K562 (cell line): ENCODE data around the gene CLP1. TPM values are rescaled to one million over a fixed set of nuclear protein-coding genes. Genes with fewer than 3 reads are reported as not detected.

Experiments used
- ATAC-seq: fragments of 200-7000 bp; cut with Tn5 transposase; 3 replicates; pipeline ENCODE4 v1.9.1; 2020; ENCODE audit warnings: moderate library complexity
- BruUV-seq: library from RNA; stranded (reverse); fragments of 400-500 nt; replicated peaks from 2 replicates; lab custom pipeline; 2021; lab: Mats Ljungman, UMichigan
- CTCF ChIA-PET: fragments of 300-600 bp; formaldehyde crosslinking; extraction: SDS; loops from one replicate; lab custom pipeline; 2021; ENCODE audit warnings: low intra/inter-chr PET ratio; lab: Yijun Ruan, JAX
- POLR2A ChIA-PET: fragments of 300-600, 350-650 bp; sonication (Branson Sonifier 250); formaldehyde crosslinking; extraction: SDS; loops from one replicate; lab custom pipeline; 2021; ENCODE audit warnings: antibody characterized with exemption, inconsistent platforms; lab: Yijun Ruan, JAX
- DNase-seq, 4 experiments: peaks; one replicate each; pipeline versions ENCODE4 v3.0.0 to v3.0.0-alpha.2; 2011 to 2018; ENCODE audit warnings: low spot score in 3 of 4, mixed read lengths in 3 of 4; ENCODE audit errors: extremely low read depth in 1 of 4
- FAIRE-seq: peaks from 2 replicates; lab custom pipeline; 2011; peaks lifted over from hg19 to GRCh38; lab: Jason Lieb, UNC
- H2AFZ ChIP-seq: 2 replicates; pipeline ENCODE4 v1.6.0; 2011; ENCODE audit warnings: low read depth, low read length, control low read depth, inconsistent platforms
- H3K27ac ChIP-seq: fragments of 200-600 bp; 3 replicates; pipeline ENCODE4 v1.8.0; 2011; ENCODE audit warnings: low read depth, mild to moderate bottlenecking, control low read depth, inconsistent platforms, low read length, moderate library complexity, mixed read lengths; ENCODE audit errors: extremely low read depth
- H3K27me3 ChIP-seq, 2 experiments: fragments of 300-600 bp in 1 of 2; 2 replicates in 1 of 2; 3 replicates in 1 of 2; pipeline versions ENCODE4 v1.6.0 to v1.8.0; 2011; ENCODE audit warnings: inconsistent platforms in 2 of 2, low read length in 2 of 2, mild to moderate bottlenecking in 1 of 2, mixed read lengths in 1 of 2, moderate library complexity in 1 of 2; ENCODE audit not compliant: control insufficient read depth in 2 of 2, insufficient read depth in 2 of 2
- H3K36me3 ChIP-seq: fragments of 300-600 bp; 3 replicates; pipeline ENCODE4 v1.8.0; 2011; ENCODE audit warnings: mild to moderate bottlenecking, low read length, inconsistent platforms; ENCODE audit not compliant: control insufficient read depth, insufficient read depth
- H3K4me1 ChIP-seq, 2 experiments: fragments of 200-600 bp in 1 of 2; replicated peaks in 1 of 2; 2 replicates in 1 of 2; 3 replicates in 1 of 2; pipeline versions ENCODE4 v1.5.1 to v1.8.0; 2011; ENCODE audit warnings: inconsistent platforms in 2 of 2, low read length in 2 of 2, mild to moderate bottlenecking in 1 of 2, mixed read lengths in 1 of 2, moderate library complexity in 1 of 2; ENCODE audit not compliant: control insufficient read depth in 2 of 2, insufficient read depth in 2 of 2
- H3K4me2 ChIP-seq: 2 replicates; pipeline ENCODE4 v1.6.1; 2011; ENCODE audit warnings: low read length, control low read depth, inconsistent platforms, mixed read lengths; ENCODE audit not compliant: insufficient read depth
- H3K4me3 ChIP-seq: fragments of 200-600 bp; sonication (generic), shearing (Covaris generic); 2 replicates; pipeline ENCODE4 v1.5.1; 2016; ENCODE audit warnings: control low read depth, inconsistent platforms
- H3K79me2 ChIP-seq: fragments of 200-600 bp; 3 replicates; pipeline ENCODE4 v1.8.0; 2011; ENCODE audit warnings: low read length, inconsistent platforms; ENCODE audit not compliant: control insufficient read depth, insufficient read depth
- H3K9ac ChIP-seq, 2 experiments: 2 replicates each; pipeline versions ENCODE4 v1.6.0 to v1.6.1; 2011; ENCODE audit warnings: low read depth in 2 of 2, low read length in 2 of 2, control low read depth in 1 of 2, inconsistent platforms in 1 of 2, mild to moderate bottlenecking in 1 of 2, mixed read lengths in 1 of 2; ENCODE audit not compliant: insufficient read depth in 1 of 2
- H3K9me1 ChIP-seq: one replicate; pipeline ENCODE4 v1.6.0; 2011; ENCODE audit warnings: inconsistent platforms, mild to moderate bottlenecking, low read length, moderate library complexity; ENCODE audit not compliant: control insufficient read depth, insufficient read depth
- H3K9me3 ChIP-seq: replicated peaks from 2 replicates; pipeline ENCODE4 v1.5.1; 2011; ENCODE audit warnings: low read depth, low read length, inconsistent platforms; ENCODE audit not compliant: control insufficient read depth, insufficient read depth
- H4K20me1 ChIP-seq: replicated peaks from 2 replicates; pipeline ENCODE4 v1.6.1; 2011; ENCODE audit warnings: low read length, inconsistent platforms, mixed read lengths; ENCODE audit not compliant: control insufficient read depth, insufficient read depth
- AFF4 ChIP-seq: sonication (generic); formaldehyde crosslinking; IDR thresholded peaks from 2 replicates; pipeline ENCODE4 v1.8.0; 2023; ENCODE audit warnings: mild to moderate bottlenecking, missing genetic modification reagents
- ATF4 ChIP-seq: fragments of 450-650 bp; formaldehyde crosslinking; IDR thresholded peaks from 2 replicates; pipeline ENCODE4 v1.4.0; 2022; ENCODE audit warnings: mild to moderate bottlenecking, moderate library complexity
- BHLHE40 ChIP-seq: IDR thresholded peaks from 2 replicates; pipeline ENCODE4 v1.6.1; 2011; ENCODE audit warnings: low read length, improper control_type of control experiment
- CAMTA2 ChIP-seq: fragments of 250-450 bp; sonication (Bioruptor Pico); conservative IDR thresholded peaks from 2 replicates; pipeline ENCODE4 v1.5.1; 2022
- CUX1 ChIP-seq: fragments of 200-800 bp; sonication (Bioruptor generic); IDR thresholded peaks from 2 replicates; pipeline ENCODE4 v1.6.1; 2016; ENCODE audit warnings: missing genetic modification characterization, missing compliant biosample characterization
- GTF2F1 ChIP-seq: IDR thresholded peaks from 2 replicates; pipeline ENCODE4 v1.6.1; 2011; ENCODE audit warnings: low read depth, low read length, improper control_type of control experiment
- LEF1 ChIP-seq: fragments of 450-650 bp; IDR thresholded peaks from 2 replicates; pipeline ENCODE4 v1.6.1; 2016; ENCODE audit warnings: mild to moderate bottlenecking
- MAFF ChIP-seq: IDR thresholded peaks from 2 replicates; pipeline ENCODE4 v1.6.1; 2012; ENCODE audit warnings: low read length, improper control_type of control experiment
- POLR2H ChIP-seq: IDR thresholded peaks from 2 replicates; pipeline ENCODE4 v1.6.1; 2016; ENCODE audit warnings: missing genetic modification characterization, low read depth, mild to moderate bottlenecking, control low read depth, missing compliant biosample characterization, moderate library complexity
- THRA ChIP-seq: fragments of 450-650 bp; IDR thresholded peaks from 2 replicates; pipeline ENCODE4 v1.6.1; 2017; ENCODE audit warnings: mild to moderate bottlenecking, moderate library complexity
- ZNF263 ChIP-seq: sonication (generic); formaldehyde crosslinking; IDR thresholded peaks from 2 replicates; pipeline ENCODE4 v1.8.0; 2022; ENCODE audit warnings: mild to moderate bottlenecking, missing genetic modification reagents, borderline replicate concordance
- WGBS: fragments of 100-300 bp; shearing (Covaris generic); methylation state at CpG from one replicate; pipeline ENCODE4 v1.1.6; 2016; ENCODE audit warnings: low coverage, mixed read lengths; ENCODE audit not compliant: insufficient coverage; ENCODE audit errors: missing lambda C conversion rate; 5-methylcytosine and 5-hydroxymethylcytosine counted together
- in situ Hi-C: fragments of 300-500 bp; cut with MboI; formaldehyde crosslinking; loops from 4 replicates; pipeline ENCODE4 v1.15.0; 2018; ENCODE audit warnings: inconsistent platforms, mixed read lengths
- intact Hi-C: fragments of 100-400 bp; cut with micrococcal nuclease; formaldehyde crosslinking; loops from 2 replicates; pipeline ENCODE4 v1.14.2; 2022
- polyA plus RNA-seq, 8 experiments: library from polyadenylated mRNA; depleted of rRNA in 4 of 8; stranded (reverse) in 5 of 8; unstranded in 3 of 8; fragments of >200 nt; fragmentation: Nextera tagmentation in 2 of 8; fragmentation: Illumina TruSeq in 1 of 8; extraction: Ambion mirVana in 2 of 8; extraction: Trizol in 1 of 8; gene quantifications; 2 replicates each; pipeline versions ENCODE4 v1.2.1 to v1.2.3, GENCODE V29; 2011 to 2014; ENCODE audit warnings: inconsistent platforms in 1 of 8, missing spikeins in 1 of 8
- total RNA-seq, 7 experiments: library from RNA; depleted of rRNA in 6 of 7; stranded (reverse); fragments of >200 nt in 6 of 7; fragmentation: Illumina TruSeq in 2 of 7; extraction: Trizol in 2 of 7; gene quantifications; 2 replicates each; pipeline versions ENCODE4 v1.2.1 to v1.2.3, GENCODE V29; 2011 to 2021; ENCODE audit warnings: low replicate concordance in 1 of 7

Gene CLP1
- total and polyA plus RNA-seq, 9 of the 15 experiments (the other 6 are each of a cell fraction or from before 2014, with no cell fraction given) = 19.1 to 46.2 (median 27.8) TPM

GRCh38 chr11:57650739-57651090 is 6.8 kb upstream of the CLP1 start:
- Histone ChIP-seq H3K27me3 (peaks cover 0 to 15% of the 10 kb centered on the region in 2 experiments; a peak in 2 of 5 replicates), H3K79me2 (no peaks in the 10 kb centered on the region), H3K9ac (no peak overlapping the region), H3K27ac (no peak overlapping the region), H3K9me1 (no peaks in the 10 kb centered on the region), H3K9me3 (no peaks in the 10 kb centered on the region), H4K20me1 (no peaks in the 10 kb centered on the region; the same call in 1 of the 2 replicates), H3K4me1 (peaks cover 36 to 38% of the 10 kb centered on the region in 2 experiments), H3K36me3 (no peaks in the 10 kb centered on the region), H3K4me3 (no peak overlapping the region), H2AFZ (0 out of 2 replicates have a peak overlapping the region, but pooled peaks have one; percentile 73), H3K4me2 (no peak overlapping the region)
- WGBS = 58% methylated on average over 5 of the region's 5 CpGs
- intact Hi-C loops (no loop called here), in situ Hi-C loops (loop anchor here (25.0 kb wide), 1 partner anchor 862 kb away; the partner anchor contains the start of gene OR5B21)
- no TSS peak for BruUV-seq
- CTCF ChIA-PET = no interaction called here
- ATAC-seq (no peak), DNase-seq (no peak), FAIRE-seq (no peak)
- POLR2A ChIA-PET = no interaction called here
- TF ChIP-seq POLR2H (tag) (no peak), ATF4 (no peak), BHLHE40 (no peak), THRA (no peak), LEF1 (no peak), CAMTA2 (no peak), ZNF263 (no peak), MAFF (no peak), CUX1 (CRISPR knock-in tag) (no peak), AFF4 (CRISPR knock-in tag) (no peak), GTF2F1 (no peak)
